Nephron (organoid): ENCODE results near the gene RNF224.

Experiments used
- H3K27ac Mint-ChIP-seq, 3 experiments: 2 replicates each; pipeline ENCODE4 v1.8.0; 2020; ENCODE audit warnings: mixed read lengths in 3 of 3, mild to moderate bottlenecking in 2 of 3, moderate library complexity in 1 of 3
- H3K27me3 Mint-ChIP-seq: 2 replicates; pipeline ENCODE4 v1.8.0; 2021; ENCODE audit warnings: low read depth, mild to moderate bottlenecking, moderate library complexity, mixed read lengths
- H3K36me3 Mint-ChIP-seq: 2 replicates; pipeline ENCODE4 v1.8.0; 2020; ENCODE audit warnings: low read depth, mixed read lengths
- H3K4me1 Mint-ChIP-seq: 2 replicates; pipeline ENCODE4 v1.8.0; 2020; ENCODE audit warnings: mixed read lengths
- H3K4me3 Mint-ChIP-seq, 3 experiments: 2 replicates each; pipeline ENCODE4 v1.8.0; 2020; ENCODE audit warnings: mild to moderate bottlenecking in 3 of 3, mixed read lengths in 3 of 3, moderate library complexity in 2 of 3
- H3K9me3 Mint-ChIP-seq: 2 replicates; pipeline ENCODE4 v1.8.0; 2020; ENCODE audit warnings: mixed read lengths
- CTCF ChIP-seq, 3 experiments: fragments of 200-600 bp; sonication (generic); IDR thresholded peaks; one replicate each; pipeline ENCODE4 v1.5.0; 2021; ENCODE audit warnings: antibody characterized with exemption in 3 of 3; ENCODE audit not compliant: unreplicated experiment in 3 of 3

The RNF224 gene

DNA sequence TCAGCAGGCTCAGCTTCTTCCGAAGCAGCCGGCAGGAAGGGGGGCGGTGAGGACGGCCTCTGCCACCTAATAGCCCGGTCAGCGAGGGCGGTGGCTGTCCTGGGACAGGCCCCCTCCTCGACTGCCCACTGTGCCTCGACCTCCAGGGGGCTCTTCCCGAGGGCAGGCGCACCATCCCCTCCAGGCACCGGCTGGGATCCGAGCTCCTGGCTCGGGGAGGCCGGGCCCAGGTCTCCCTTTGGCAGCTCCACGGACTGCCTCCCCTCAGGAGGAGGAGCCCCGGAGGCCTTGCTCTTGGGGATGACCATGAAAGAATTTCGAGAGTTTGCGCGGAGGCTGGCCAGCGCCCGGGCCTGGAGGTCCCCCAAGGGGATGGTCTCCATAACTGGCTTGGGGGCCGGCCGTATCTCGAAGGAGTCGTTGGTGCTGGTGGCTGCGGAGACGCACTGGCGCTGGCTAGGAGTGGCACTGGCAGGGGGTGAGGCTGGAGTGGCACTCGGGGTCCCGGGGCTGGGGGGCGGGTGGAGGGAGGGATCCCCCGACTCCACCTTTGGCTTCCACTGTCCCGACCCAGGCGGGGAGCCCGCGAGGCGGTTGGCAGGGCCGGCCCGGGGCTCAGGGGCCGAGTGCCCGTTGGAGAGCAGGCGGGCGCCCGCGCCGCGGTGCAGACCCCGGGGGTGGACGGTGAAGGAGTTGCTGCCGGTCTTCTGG is 27.7 kb upstream of the RNF224 start:
- Mint-ChIP-seq H3K4me3 (peak overlapping the region; percentile 89 to 92 (median 90)), H3K27ac (no peak overlapping the region), H3K4me1 (peaks cover 12% of the 10 kb centered on the region), H3K9me3 (no peaks in the 10 kb centered on the region), H3K36me3 (no peaks in the 10 kb centered on the region), H3K27me3 (no peaks in the 10 kb centered on the region)
- TF ChIP-seq CTCF (IDR thresholded peaks at IDR 0.05; ENCODE audit: unreplicated experiment in 3 of 3): no peak

DNA sequence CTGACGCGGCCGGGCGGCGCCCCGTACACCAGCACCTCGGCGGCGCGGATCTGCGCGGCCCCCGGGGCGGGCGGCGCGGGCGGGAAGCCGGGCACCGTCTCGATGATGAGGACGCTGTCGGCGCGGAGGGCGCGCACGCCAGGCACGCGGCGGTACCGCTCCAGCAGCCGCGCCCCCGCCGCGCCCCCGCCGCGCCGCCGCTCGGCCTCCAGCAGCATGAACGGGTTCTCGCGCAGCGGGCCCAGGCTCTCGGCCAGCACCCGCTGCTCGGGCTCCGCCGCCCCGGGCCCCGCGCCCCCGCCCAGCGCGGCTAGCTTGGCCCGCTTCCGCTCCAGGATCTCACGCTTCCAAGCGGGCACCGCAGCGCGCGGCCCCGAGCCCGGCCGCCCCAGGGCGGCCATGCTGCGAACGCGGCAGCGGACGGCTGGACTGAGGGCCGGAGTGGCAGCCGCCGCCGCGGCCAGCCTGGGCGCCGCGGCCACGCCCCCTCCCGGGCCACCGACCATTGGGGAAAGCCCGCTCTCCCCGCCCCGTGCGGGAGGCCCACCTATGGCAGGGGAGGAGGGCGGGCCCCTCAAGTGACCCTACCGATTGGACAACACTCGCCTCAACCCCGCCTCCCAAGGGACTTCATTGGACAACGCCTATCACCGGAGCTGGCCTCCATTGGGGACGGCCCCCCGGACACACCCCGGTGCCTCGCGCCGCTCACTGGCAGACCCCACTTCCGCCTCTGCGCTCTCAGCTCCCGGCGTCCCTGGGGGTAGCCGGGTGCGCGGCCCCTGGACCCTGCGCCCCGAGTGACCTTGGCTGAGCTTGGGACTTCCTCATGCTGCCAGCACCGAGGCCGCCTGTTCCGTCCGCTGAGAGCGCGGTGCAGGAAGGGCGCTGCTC is 26.7 kb upstream of the RNF224 start, which contains the start of gene TPRN:
TPRN (minus strand) TSS at position 431 of the 894 bp plus-strand sequence; CDS start at position 401, 30 bp downstream.
- H3K27ac Mint-ChIP-seq: peak within 1 kb of the TSS in 1 of 3 experiments; percentile 28
- TF ChIP-seq CTCF (IDR thresholded peaks at IDR 0.05; ENCODE audit: unreplicated experiment in 3 of 3): no peak
- H3K9me3 Mint-ChIP-seq: no peaks in the 10 kb centered on the region
- peak within 1 kb of the TSS; percentile 89 to 92 (median 90) for H3K4me3 Mint-ChIP-seq
- peaks cover 4% of the 10 kb centered on the region for H3K27me3 Mint-ChIP-seq
- H3K36me3 Mint-ChIP-seq: no peaks in the 10 kb centered on the region
- H3K4me1 Mint-ChIP-seq: peaks cover 12% of the 10 kb centered on the region

DNA sequence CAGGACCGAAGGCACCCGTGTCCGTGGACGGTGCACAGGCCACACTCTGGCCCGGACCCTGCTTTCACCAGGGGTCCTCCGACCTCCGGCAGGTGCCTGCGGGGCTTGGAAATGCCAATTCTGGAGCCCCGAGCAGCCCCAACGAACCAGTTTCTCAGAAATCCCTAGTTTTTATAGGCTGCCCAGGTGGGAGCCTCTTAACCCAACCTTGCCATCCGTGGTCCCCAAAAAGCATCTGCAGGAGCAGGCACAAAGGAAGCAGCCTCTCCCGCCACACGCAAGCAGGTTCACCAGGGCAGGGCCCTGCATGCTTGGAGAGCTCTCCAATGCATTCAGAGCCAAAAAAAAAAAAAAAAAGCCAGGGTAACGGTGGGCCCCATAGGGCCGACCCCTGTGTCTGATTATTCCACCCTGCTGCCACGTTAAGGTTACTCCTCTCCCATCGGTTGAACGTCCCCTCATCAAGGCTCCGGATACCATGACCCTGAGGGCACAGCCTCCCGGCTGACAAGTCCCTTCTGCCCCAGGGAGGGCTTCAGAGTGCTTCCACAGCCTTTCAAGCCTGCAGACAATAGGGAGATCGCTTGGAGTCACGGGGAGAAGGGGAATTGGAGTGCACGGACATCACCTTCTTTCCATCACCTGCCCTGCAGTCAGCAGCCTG is 26.0 kb upstream of the RNF224 start:
- peaks cover 4% of the 10 kb centered on the region for H3K27me3 Mint-ChIP-seq
- peak overlapping the region in 1 of 3 experiments; percentile 28 for H3K27ac Mint-ChIP-seq
- H3K4me1 Mint-ChIP-seq: peaks cover 14% of the 10 kb centered on the region
- no peak for TF ChIP-seq CTCF (IDR thresholded peaks at IDR 0.05; ENCODE audit: unreplicated experiment in 3 of 3)
- peak overlapping the region; percentile 85 to 87 (median 86) for H3K4me3 Mint-ChIP-seq
- H3K36me3 Mint-ChIP-seq: no peaks in the 10 kb centered on the region
- no peaks in the 10 kb centered on the region for H3K9me3 Mint-ChIP-seq

- Mint-ChIP-seq H3K9me3 (no peaks in the 10 kb centered on the region), H3K36me3 (peaks cover 9% of the 10 kb centered on the region), H3K4me1 (peaks cover 18% of the 10 kb centered on the region), H3K27me3 (peaks cover 4% of the 10 kb centered on the region), H3K4me3 (peak overlapping the region; percentile 38 to 58 (median 42)), H3K27ac (no peak overlapping the region)
- TF ChIP-seq CTCF (IDR thresholded peaks at IDR 0.05; ENCODE audit: unreplicated experiment in 3 of 3): no peak
Observed at GRCh38 chr9:137202966-137203365, 24.3 kb upstream of the RNF224 start.

DNA sequence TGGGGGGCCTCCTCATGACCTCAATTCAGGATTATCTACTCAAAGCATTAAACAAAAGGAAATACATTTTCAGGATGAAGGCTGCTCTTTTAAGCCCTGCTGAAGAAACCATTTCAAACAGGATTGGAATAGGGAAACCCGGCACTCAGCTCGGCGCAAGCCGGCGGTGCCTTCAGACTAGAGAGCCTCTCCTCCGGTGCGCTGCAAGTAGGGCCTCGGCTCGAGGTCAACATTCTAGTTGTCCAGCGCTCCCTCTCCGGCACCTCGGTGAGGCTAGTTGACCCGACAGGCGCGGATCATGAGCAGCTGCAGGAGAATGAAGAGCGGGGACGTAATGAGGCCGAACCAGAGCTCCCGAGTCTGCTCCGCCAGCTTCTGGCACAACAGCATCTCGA is 22.6 kb upstream of the RNF224 start:
- no peak for TF ChIP-seq CTCF (IDR thresholded peaks at IDR 0.05; ENCODE audit: unreplicated experiment in 3 of 3)
- peaks cover 9% of the 10 kb centered on the region for H3K36me3 Mint-ChIP-seq
- peak overlapping the region; percentile 94 to 96 (median 95) for H3K4me3 Mint-ChIP-seq
- H3K9me3 Mint-ChIP-seq: no peaks in the 10 kb centered on the region
- peaks cover 4% of the 10 kb centered on the region for H3K27me3 Mint-ChIP-seq
- H3K4me1 Mint-ChIP-seq: peaks cover 18% of the 10 kb centered on the region
- peak overlapping the region; percentile 40 to 82 (median 50) for H3K27ac Mint-ChIP-seq
